GM21390 (cell line): ENCODE results near the gene EMID1.
"Not testable (repeated sequence)": the region's sequence is repeated elsewhere in the genome, so short reads cannot be mapped to it uniquely, and the experiment has no call there.

Source experiments
- ATAC-seq: cut with Tn5 transposase; IDR thresholded peaks from one replicate; pipeline ENCODE4 v1.9.1; 2021; ENCODE audit not compliant: unreplicated experiment

Gene EMID1

GRCh38 chr22:29209624-29209929, 3.9 kb downstream of the EMID1 start:
- no peak for ATAC-seq

- no peak for ATAC-seq
These were observed 5.4 kb downstream of the EMID1 start for GRCh38 chr22:29211066-29211465.

- no peak for ATAC-seq
These were observed 5.8 kb downstream of the EMID1 start for GRCh38 chr22:29211466-29211865.

- ATAC-seq, result no peak
These were observed 7.0 kb downstream of the EMID1 start for GRCh38 chr22:29212743-29213142.

GRCh38 chr22:29213493-29213892, 7.8 kb downstream of the EMID1 start:
- ATAC-seq, result no peak

GRCh38 chr22:29214232-29214631, 8.5 kb downstream of the EMID1 start:
- ATAC-seq, result no peak

GRCh38 chr22:29215012-29215860, 9.5 kb downstream of the EMID1 start:
- ATAC-seq, result no peak

- no peak for ATAC-seq
These were observed 10.5 kb downstream of the EMID1 start for GRCh38 chr22:29216011-29216872.

GRCh38 chr22:29216873-29217666, 11.4 kb downstream of the EMID1 start:
- no peak for ATAC-seq

GRCh38 chr22:29217827-29218757, 12.4 kb downstream of the EMID1 start:
- ATAC-seq, result no peak

GRCh38 chr22:29218758-29219408, 13.2 kb downstream of the EMID1 start:
- ATAC-seq, result no peak

- not testable (repeated sequence) for ATAC-seq
These were observed 13.7 kb downstream of the EMID1 start for GRCh38 chr22:29219409-29219782.

- no peak for ATAC-seq
These were observed 14.4 kb downstream of the EMID1 start for GRCh38 chr22:29219881-29220670.

- no peak for ATAC-seq
These were observed 18.6 kb downstream of the EMID1 start for GRCh38 chr22:29224121-29224858.

GRCh38 chr22:29224859-29225410, 19.2 kb downstream of the EMID1 start:
- no peak for ATAC-seq

GRCh38 chr22:29225422-29226090, 19.9 kb downstream of the EMID1 start:
- ATAC-seq, result no peak

GRCh38 chr22:29226351-29226981, 20.8 kb downstream of the EMID1 start:
- ATAC-seq, result no peak
